ENCODE data around the gene CYP26B1.

The CYP26B1 gene

GRCh38 chr2:72085513-72085912 lies 62.1 kb downstream of the CYP26B1 start:
- no peaks in the 10 kb centered on the region for H3K4me1 Mint-ChIP-seq
- peaks cover 5% of the 10 kb centered on the region for H3K9me3 Mint-ChIP-seq
- CTCF ChIA-PET, result no interaction called here
- H3K4me3 Mint-ChIP-seq, result no peak overlapping the region
- no peak overlapping the region for H3K27ac Mint-ChIP-seq
- H3K36me3 Mint-ChIP-seq, result no peaks in the 10 kb centered on the region
- no peaks in the 10 kb centered on the region for H3K27me3 Mint-ChIP-seq
- no peak for DNase-seq

GRCh38 chr2:72085036-72085435 lies 62.6 kb downstream of the CYP26B1 start:
- no peak overlapping the region for H3K4me3 Mint-ChIP-seq
- H3K27me3 Mint-ChIP-seq, result no peaks in the 10 kb centered on the region
- H3K36me3 Mint-ChIP-seq, result no peaks in the 10 kb centered on the region
- H3K9me3 Mint-ChIP-seq, result peaks cover 5% of the 10 kb centered on the region
- DNase-seq, result no peak
- CTCF ChIA-PET, result no interaction called here
- H3K27ac Mint-ChIP-seq, result no peak overlapping the region
- H3K4me1 Mint-ChIP-seq, result no peaks in the 10 kb centered on the region

GRCh38 chr2:72084584-72084976 lies 63.1 kb downstream of the CYP26B1 start:
- Mint-ChIP-seq H3K4me3 (no peak overlapping the region), H3K27ac (no peak overlapping the region), H3K9me3 (peaks cover 5% of the 10 kb centered on the region), H3K36me3 (no peaks in the 10 kb centered on the region), H3K27me3 (no peaks in the 10 kb centered on the region), H3K4me1 (no peaks in the 10 kb centered on the region)
- CTCF ChIA-PET, result no interaction called here
- no peak for DNase-seq

GRCh38 chr2:72083751-72084583 lies 63.7 kb downstream of the CYP26B1 start:
- H3K27ac Mint-ChIP-seq, result no peak overlapping the region
- no peaks in the 10 kb centered on the region for H3K27me3 Mint-ChIP-seq
- H3K9me3 Mint-ChIP-seq, result peaks cover 5% of the 10 kb centered on the region
- CTCF ChIA-PET, result interaction anchor here (0.5 kb wide), 1 partner anchor 107 kb away, joined by 3 read pairs; no protein-coding TSS in a partner anchor
- H3K4me3 Mint-ChIP-seq, result no peak overlapping the region
- H3K36me3 Mint-ChIP-seq, result no peaks in the 10 kb centered on the region
- no peak for DNase-seq
- H3K4me1 Mint-ChIP-seq, result no peaks in the 10 kb centered on the region

DNA sequence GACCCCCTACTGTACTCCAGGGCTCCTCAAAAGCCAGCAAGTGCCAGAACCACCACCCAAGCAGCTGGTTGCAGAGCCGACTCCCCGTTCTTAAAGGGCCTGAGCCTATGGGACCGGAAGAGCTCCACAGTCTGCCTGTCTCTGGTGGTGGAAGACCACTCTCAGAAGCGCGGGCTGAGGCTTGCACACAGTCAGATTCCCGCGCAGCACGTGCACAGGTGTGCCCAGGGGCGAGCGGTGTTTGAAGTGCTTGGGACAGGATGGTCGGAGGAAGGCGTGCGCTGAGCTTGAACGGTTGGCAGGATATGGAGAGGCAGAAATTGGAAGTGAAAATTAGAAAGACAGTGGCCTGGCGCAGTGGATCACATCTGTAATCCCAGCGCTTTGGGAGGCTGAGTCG lies 64.8 kb downstream of the CYP26B1 start:
- DNase-seq, result no peak
- H3K36me3 Mint-ChIP-seq, result no peaks in the 10 kb centered on the region
- peaks cover 5% of the 10 kb centered on the region for H3K9me3 Mint-ChIP-seq
- H3K27me3 Mint-ChIP-seq, result no peaks in the 10 kb centered on the region
- no peaks in the 10 kb centered on the region for H3K4me1 Mint-ChIP-seq
- CTCF ChIA-PET, result no interaction called here
- no peak overlapping the region for H3K27ac Mint-ChIP-seq
- H3K4me3 Mint-ChIP-seq, result no peak overlapping the region

DNA sequence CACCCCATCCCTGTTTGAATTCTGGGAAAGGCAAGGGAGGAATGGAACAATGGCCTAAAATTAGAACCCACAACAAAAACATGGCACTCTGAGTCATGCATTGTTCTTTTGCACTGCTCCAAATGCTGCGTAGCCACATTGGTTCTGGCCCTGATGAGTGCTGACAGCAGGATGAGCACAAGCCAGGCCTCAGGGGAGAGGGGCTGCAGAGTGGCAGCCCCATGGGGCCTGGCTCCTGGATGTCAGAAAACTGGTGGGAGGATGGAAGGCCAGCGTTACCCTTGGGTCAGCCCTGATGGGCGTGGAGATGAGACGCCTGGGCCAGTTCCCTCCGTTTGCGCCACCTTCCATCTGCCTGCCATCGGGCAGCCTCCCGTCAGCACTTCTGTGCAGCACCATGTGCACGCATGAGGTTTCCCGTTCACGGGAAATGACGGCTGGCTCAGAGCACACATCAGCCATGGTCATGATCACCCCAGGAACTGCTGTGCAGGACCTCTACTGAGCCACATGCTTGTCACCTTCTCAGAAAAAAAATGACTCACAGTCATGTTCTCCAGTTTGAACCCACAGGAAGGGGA lies 65.6 kb downstream of the CYP26B1 start:
- CTCF ChIA-PET, result no interaction called here
- peaks cover 2% of the 10 kb centered on the region for H3K9me3 Mint-ChIP-seq
- H3K27me3 Mint-ChIP-seq, result no peaks in the 10 kb centered on the region
- H3K4me3 Mint-ChIP-seq, result no peak overlapping the region
- no peaks in the 10 kb centered on the region for H3K36me3 Mint-ChIP-seq
- no peak overlapping the region for H3K27ac Mint-ChIP-seq
- DNase-seq, result no peak
- H3K4me1 Mint-ChIP-seq, result no peaks in the 10 kb centered on the region

DNA sequence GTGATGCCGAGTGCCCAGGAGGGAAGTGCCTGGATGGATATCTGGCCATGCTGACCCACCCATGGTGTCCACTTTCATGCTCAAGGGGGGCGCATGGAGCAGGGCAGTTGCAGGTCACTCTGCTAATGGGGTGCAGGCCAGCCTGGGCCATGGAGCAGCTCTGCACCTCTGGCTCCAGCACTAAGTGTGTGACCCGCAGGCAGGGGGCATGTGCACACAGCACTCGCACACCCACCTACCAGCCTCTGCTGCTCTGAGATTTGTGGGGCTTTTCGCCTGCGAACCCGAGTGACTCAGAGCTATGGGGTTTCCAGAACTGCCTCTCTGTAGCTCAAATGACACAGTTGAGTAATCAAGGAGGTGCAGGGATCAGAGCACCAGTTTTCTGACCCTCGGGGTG lies 66.2 kb downstream of the CYP26B1 start:
- Mint-ChIP-seq H3K27ac (no peak overlapping the region), H3K36me3 (no peaks in the 10 kb centered on the region), H3K27me3 (no peaks in the 10 kb centered on the region), H3K9me3 (peaks cover 2% of the 10 kb centered on the region), H3K4me3 (no peak overlapping the region), H3K4me1 (no peaks in the 10 kb centered on the region)
- no peak for DNase-seq
- CTCF ChIA-PET, result no interaction called here

DNA sequence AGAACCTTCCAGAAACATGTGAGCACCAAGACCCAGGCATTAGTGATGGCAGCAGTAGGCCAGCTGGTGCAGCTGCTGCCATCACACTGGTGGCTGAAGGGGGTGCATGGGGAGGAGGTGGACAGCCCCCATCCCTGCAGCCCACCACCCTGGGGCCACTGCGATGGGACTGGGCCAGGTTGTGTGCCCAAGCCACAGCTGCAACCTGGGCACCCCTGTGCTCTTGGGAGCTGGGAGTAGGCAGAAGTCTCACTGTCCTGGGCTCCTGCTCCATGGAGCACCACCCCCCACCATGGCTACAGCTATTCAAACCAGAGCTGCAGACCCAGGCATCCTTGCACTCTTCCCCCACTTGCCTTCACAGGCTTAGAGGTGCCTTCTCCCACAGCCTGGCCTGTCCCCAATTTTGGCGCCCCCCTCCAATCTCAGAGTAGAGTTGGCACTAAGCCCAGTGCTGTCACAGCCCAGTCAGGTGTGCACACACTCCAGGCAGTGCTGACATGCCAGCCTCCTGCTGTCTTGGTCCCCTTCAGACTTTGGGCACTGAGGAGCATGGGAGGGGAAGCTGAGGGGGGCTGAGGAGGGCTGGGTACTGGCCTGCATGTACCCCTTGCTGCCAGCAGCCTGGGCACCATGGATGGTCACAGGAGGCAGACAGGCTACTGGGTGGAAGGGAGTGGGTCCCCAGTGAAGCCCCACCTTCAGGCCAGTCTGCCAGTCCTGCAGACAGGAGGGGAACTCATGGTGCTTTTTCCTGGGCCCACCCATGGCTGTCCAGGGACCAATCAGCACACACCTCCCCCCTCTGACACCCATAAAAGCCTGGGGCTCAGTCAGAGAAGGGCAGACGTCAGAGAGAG lies 67.1 kb downstream of the CYP26B1 start:
- Mint-ChIP-seq H3K4me1 (no peaks in the 10 kb centered on the region), H3K27me3 (no peaks in the 10 kb centered on the region), H3K36me3 (no peaks in the 10 kb centered on the region), H3K9me3 (peaks cover 2% of the 10 kb centered on the region), H3K4me3 (no peak overlapping the region), H3K27ac (no peak overlapping the region)
- DNase-seq, result no peak
- CTCF ChIA-PET, result no interaction called here

All from activated naive CD4-positive, alpha-beta T cell treated with anti-CD3 and anti-CD28 coated beads, Interleukin-2, amount 10 ng/mL, durations not matched to agents 7 days and 5 days (primary cell).